GM23338 (cell line): Measurements from ENCODE around the gene GAS6. TPM values are rescaled to one million over a fixed set of nuclear protein-coding genes. Genes with fewer than 3 reads are reported as not detected.
"Not testable (repeated sequence)": the region's sequence is repeated elsewhere in the genome, so short reads cannot be mapped to it uniquely, and the experiment has no call there.

Source experiments
- ATAC-seq: fragments of 200-7000 bp; cut with Tn5 transposase; 3 replicates; pipeline ENCODE4 v1.9.1; 2020
- DNase-seq: peaks from one replicate; pipeline ENCODE4 v3.0.0-alpha.2; 2015; ENCODE audit warnings: low spot score
- H2AFZ ChIP-seq: fragments of 200-600 bp; sonication (generic); 2 replicates; pipeline ENCODE4 v1.8.0; 2016; ENCODE audit warnings: antibody characterized with exemption, mild to moderate bottlenecking, moderate library complexity
- H3F3A ChIP-seq: fragments of 200-600 bp; sonication (generic); replicated peaks from 2 replicates; pipeline ENCODE4 v1.8.0; 2017; ENCODE audit warnings: antibody characterized with exemption, mixed run types, low read depth
- H3K27ac ChIP-seq: fragments of 200-600 bp; sonication (generic); 2 replicates; pipeline ENCODE4 v1.6.1; 2016; ENCODE audit warnings: low read depth
- H3K27me3 ChIP-seq: fragments of 200-600 bp; sonication (generic); 2 replicates; pipeline ENCODE4 v1.8.0; 2016; ENCODE audit warnings: mild to moderate bottlenecking, mixed run types, moderate library complexity; ENCODE audit not compliant: insufficient read depth
- H3K36me3 ChIP-seq: fragments of 200-600 bp; sonication (generic); 2 replicates; pipeline ENCODE4 v1.8.0; 2016; ENCODE audit warnings: mild to moderate bottlenecking; ENCODE audit not compliant: insufficient read depth
- H3K4me1 ChIP-seq: fragments of 200-600 bp; sonication (generic); 2 replicates; pipeline ENCODE4 v1.8.0; 2016; ENCODE audit warnings: mild to moderate bottlenecking, moderate library complexity; ENCODE audit not compliant: insufficient read depth
- H3K4me2 ChIP-seq: fragments of 200-600 bp; sonication (generic); 2 replicates; pipeline ENCODE4 v1.7.1; 2017; ENCODE audit warnings: mixed run types
- H3K4me3 ChIP-seq: fragments of 200-600 bp; sonication (generic); 2 replicates; pipeline ENCODE4 v1.6.1; 2016; ENCODE audit warnings: mixed run types
- H3K79me2 ChIP-seq: fragments of 200-600 bp; sonication (generic); replicated peaks from 2 replicates; pipeline ENCODE4 v1.8.0; 2017; ENCODE audit warnings: mild to moderate bottlenecking; ENCODE audit not compliant: insufficient read depth
- H3K9me2 ChIP-seq: fragments of 200-600 bp; sonication (generic); 2 replicates; pipeline ENCODE4 v1.8.0; 2017; ENCODE audit not compliant: insufficient read depth
- H4K20me1 ChIP-seq: fragments of 200-600 bp; sonication (generic); replicated peaks from 2 replicates; pipeline ENCODE4 v1.8.0; 2017; ENCODE audit warnings: mild to moderate bottlenecking; ENCODE audit not compliant: insufficient read depth
- H3K27ac Mint-ChIP-seq: 2 replicates; pipeline ENCODE4 v1.8.0; 2020; ENCODE audit warnings: inconsistent platforms, mild to moderate bottlenecking, moderate library complexity, mixed read lengths
- H3K27me3 Mint-ChIP-seq: 3 replicates; pipeline ENCODE4 v1.8.0; 2022; ENCODE audit warnings: low read depth, mild to moderate bottlenecking, moderate library complexity, mixed read lengths, inconsistent platforms; ENCODE audit not compliant: insufficient read depth, poor library complexity
- H3K36me3 Mint-ChIP-seq: 3 replicates; pipeline ENCODE4 v1.8.0; 2021; ENCODE audit warnings: low read depth, mild to moderate bottlenecking, inconsistent platforms, moderate library complexity, mixed read lengths
- H3K4me1 Mint-ChIP-seq: 3 replicates; pipeline ENCODE4 v1.8.0; 2020; ENCODE audit warnings: mild to moderate bottlenecking, inconsistent platforms, mixed read lengths
- H3K4me3 Mint-ChIP-seq: 3 replicates; pipeline ENCODE4 v1.8.0; 2021; ENCODE audit warnings: moderate library complexity, mild to moderate bottlenecking, inconsistent platforms, mixed read lengths
- H3K9me3 Mint-ChIP-seq: 3 replicates; pipeline ENCODE4 v1.8.0; 2020; ENCODE audit warnings: moderate library complexity, mild to moderate bottlenecking, inconsistent platforms, mixed read lengths
- ETS1 ChIP-seq: IDR thresholded peaks from 2 replicates; pipeline ENCODE4 v1.6.1; 2016; ENCODE audit warnings: antibody characterized with exemption
- NANOG ChIP-seq: IDR thresholded peaks from 2 replicates; pipeline ENCODE4 v1.6.1; 2016; ENCODE audit warnings: antibody characterized with exemption, borderline replicate concordance
- POLR2AphosphoS5 ChIP-seq: IDR thresholded peaks from 2 replicates; pipeline ENCODE4 v1.6.1; 2016; ENCODE audit warnings: antibody characterized with exemption, low read depth
- STAT1 ChIP-seq: IDR thresholded peaks from one replicate; pipeline ENCODE4 v1.6.1; 2016; ENCODE audit warnings: antibody characterized with exemption; ENCODE audit not compliant: unreplicated experiment
- polyA plus RNA-seq: library from polyadenylated mRNA; unstranded; fragments of >200 nt; fragmentation: Nextera tagmentation; extraction: Ambion mirVana; gene quantifications from 2 replicates; pipeline ENCODE4 v1.2.1, GENCODE V29; 2016
- total RNA-seq: library from RNA; depleted of rRNA; stranded (reverse); fragments of >200 nt; shearing (Covaris generic); gene quantifications from 2 replicates; pipeline ENCODE4 v1.2.3, GENCODE V29; 2014
- TF ChIP-seq, protein P1 (sequence below): fragments of 250-450 bp; sonication (Bioruptor Pico); IDR thresholded peaks from 2 replicates; pipeline ENCODE4 v1.5.0; 2020; ENCODE audit warnings: mild to moderate bottlenecking, moderate library complexity

Gene GAS6
- total and polyA plus RNA-seq, 2 experiments from 2014 or later = 7.9 to 21.2 TPM

GRCh38 chr13:113828282-113828825 is 35.5 kb downstream of the GAS6 start (continued):
- TF ChIP-seq, protein P1, sequence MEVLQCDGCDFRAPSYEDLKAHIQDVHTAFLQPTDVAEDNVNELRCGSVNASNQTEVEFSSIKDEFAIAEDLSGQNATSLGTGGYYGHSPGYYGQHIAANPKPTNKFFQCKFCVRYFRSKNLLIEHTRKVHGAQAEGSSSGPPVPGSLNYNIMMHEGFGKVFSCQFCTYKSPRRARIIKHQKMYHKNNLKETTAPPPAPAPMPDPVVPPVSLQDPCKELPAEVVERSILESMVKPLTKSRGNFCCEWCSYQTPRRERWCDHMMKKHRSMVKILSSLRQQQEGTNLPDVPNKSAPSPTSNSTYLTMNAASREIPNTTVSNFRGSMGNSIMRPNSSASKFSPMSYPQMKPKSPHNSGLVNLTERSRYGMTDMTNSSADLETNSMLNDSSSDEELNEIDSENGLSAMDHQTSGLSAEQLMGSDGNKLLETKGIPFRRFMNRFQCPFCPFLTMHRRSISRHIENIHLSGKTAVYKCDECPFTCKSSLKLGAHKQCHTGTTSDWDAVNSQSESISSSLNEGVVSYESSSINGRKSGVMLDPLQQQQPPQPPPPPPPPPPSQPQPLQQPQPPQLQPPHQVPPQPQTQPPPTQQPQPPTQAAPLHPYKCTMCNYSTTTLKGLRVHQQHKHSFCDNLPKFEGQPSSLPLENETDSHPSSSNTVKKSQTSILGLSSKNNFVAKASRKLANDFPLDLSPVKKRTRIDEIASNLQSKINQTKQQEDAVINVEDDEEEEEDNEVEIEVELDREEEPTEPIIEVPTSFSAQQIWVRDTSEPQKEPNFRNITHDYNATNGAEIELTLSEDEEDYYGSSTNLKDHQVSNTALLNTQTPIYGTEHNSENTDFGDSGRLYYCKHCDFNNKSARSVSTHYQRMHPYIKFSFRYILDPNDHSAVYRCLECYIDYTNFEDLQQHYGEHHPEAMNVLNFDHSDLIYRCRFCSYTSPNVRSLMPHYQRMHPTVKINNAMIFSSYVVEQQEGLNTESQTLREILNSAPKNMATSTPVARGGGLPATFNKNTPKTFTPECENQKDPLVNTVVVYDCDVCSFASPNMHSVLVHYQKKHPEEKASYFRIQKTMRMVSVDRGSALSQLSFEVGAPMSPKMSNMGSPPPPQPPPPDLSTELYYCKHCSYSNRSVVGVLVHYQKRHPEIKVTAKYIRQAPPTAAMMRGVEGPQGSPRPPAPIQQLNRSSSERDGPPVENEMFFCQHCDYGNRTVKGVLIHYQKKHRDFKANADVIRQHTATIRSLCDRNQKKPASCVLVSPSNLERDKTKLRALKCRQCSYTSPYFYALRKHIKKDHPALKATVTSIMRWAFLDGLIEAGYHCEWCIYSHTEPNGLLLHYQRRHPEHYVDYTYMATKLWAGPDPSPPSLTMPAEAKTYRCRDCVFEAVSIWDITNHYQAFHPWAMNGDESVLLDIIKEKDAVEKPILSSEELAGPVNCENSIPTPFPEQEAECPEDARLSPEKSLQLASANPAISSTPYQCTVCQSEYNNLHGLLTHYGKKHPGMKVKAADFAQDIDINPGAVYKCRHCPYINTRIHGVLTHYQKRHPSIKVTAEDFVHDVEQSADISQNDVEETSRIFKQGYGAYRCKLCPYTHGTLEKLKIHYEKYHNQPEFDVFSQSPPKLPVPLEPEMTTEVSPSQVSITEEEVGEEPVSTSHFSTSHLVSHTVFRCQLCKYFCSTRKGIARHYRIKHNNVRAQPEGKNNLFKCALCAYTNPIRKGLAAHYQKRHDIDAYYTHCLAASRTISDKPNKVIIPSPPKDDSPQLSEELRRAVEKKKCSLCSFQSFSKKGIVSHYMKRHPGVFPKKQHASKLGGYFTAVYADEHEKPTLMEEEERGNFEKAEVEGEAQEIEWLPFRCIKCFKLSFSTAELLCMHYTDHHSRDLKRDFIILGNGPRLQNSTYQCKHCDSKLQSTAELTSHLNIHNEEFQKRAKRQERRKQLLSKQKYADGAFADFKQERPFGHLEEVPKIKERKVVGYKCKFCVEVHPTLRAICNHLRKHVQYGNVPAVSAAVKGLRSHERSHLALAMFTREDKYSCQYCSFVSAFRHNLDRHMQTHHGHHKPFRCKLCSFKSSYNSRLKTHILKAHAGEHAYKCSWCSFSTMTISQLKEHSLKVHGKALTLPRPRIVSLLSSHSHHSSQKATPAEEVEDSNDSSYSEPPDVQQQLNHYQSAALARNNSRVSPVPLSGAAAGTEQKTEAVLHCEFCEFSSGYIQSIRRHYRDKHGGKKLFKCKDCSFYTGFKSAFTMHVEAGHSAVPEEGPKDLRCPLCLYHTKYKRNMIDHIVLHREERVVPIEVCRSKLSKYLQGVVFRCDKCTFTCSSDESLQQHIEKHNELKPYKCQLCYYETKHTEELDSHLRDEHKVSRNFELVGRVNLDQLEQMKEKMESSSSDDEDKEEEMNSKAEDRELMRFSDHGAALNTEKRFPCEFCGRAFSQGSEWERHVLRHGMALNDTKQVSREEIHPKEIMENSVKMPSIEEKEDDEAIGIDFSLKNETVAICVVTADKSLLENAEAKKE (CRISPR knock-in tag) = no peak

DNA sequence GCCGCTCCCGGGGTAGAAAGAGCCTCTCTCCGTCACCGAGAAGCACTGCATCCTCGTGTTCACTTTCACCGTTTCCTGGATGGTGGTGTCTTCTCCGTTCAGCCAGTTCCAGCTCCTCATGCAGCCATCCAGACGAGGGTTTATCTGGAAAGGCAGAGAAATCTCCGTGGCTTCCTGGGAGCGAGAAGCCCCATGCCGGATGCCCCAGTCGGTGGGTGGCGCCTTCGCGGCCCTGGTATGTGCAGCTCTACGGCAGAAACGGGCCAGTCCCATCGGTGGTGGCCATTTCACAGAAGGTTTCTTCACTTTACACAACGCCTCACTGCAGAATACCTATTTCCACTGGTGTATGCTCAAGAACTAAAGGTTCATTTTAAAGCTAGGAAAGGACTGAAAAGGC is 36.9 kb downstream of the GAS6 start:
- H3K27ac Mint-ChIP-seq = no peak overlapping the region
- no peak overlapping the region for H3K27ac ChIP-seq
- peaks cover 6% of the 10 kb centered on the region for H3K27me3 Mint-ChIP-seq
- TF ChIP-seq STAT1 (no peak), ETS1 (no peak), POLR2AphosphoS5 (no peak), NANOG (no peak)
- no peaks in the 10 kb centered on the region for H3K36me3 ChIP-seq
- H2AFZ ChIP-seq = no peak overlapping the region
- peaks cover 38% of the 10 kb centered on the region for H3K36me3 Mint-ChIP-seq
- no peaks in the 10 kb centered on the region for H3K9me2 ChIP-seq
- H3K9me3 Mint-ChIP-seq = peaks cover 2% of the 10 kb centered on the region; the same call in 1 of the 3 replicates
- H3K4me2 ChIP-seq = no peak overlapping the region
- H3K4me1 Mint-ChIP-seq = no peaks in the 10 kb centered on the region
- H4K20me1 ChIP-seq = no peaks in the 10 kb centered on the region
- no peaks in the 10 kb centered on the region for H3F3A ChIP-seq
- no peak for DNase-seq
- no peak overlapping the region for H3K4me3 ChIP-seq
- H3K79me2 ChIP-seq = no peaks in the 10 kb centered on the region
- ATAC-seq = no peak
- no peaks in the 10 kb centered on the region for H3K27me3 ChIP-seq
- H3K4me3 Mint-ChIP-seq = no peak overlapping the region
- no peaks in the 10 kb centered on the region for H3K4me1 ChIP-seq

GRCh38 chr13:113826446-113826845 is 37.4 kb downstream of the GAS6 start:
- H3K36me3 Mint-ChIP-seq = peaks cover 38% of the 10 kb centered on the region
- H4K20me1 ChIP-seq, H3K9me2 ChIP-seq, H3K27ac ChIP-seq, H3K4me1 ChIP-seq, H3K4me3 ChIP-seq, H3K36me3 ChIP-seq, H3K27me3 Mint-ChIP-seq, H3K9me3 Mint-ChIP-seq, H3K4me1 Mint-ChIP-seq, H3K79me2 ChIP-seq, H3K4me2 ChIP-seq, H3K27me3 ChIP-seq, H3F3A ChIP-seq, H3K27ac Mint-ChIP-seq, ATAC-seq, H2AFZ ChIP-seq, DNase-seq, H3K4me3 Mint-ChIP-seq: not testable (repeated sequence)
